Left colon (tissue), 2 donors: Measurements from ENCODE around the gene HTR6. TPM values are rescaled to one million over a fixed set of nuclear protein-coding genes. Genes with fewer than 3 reads are reported as not detected.
"Not testable (repeated sequence)": the region's sequence is repeated elsewhere in the genome, so short reads cannot be mapped to it uniquely, and the experiment has no call there.

Experiments
- ATAC-seq: fragments of 200-7000 bp; cut with Tn5 transposase; one replicate; pipeline ENCODE4 v1.9.1; 2020; ENCODE audit warnings: mild to moderate bottlenecking, moderate library complexity
- DNase-seq, 2 donors: peaks; one replicate each; pipeline ENCODE4 v3.0.0-alpha.2; 2020
- intact Hi-C, 2 donors: fragments of 100-400 bp; cut with DNase I in 1 of 2; cut with micrococcal nuclease in 1 of 2; formaldehyde crosslinking; loops; one replicate each; pipeline versions ENCODE4 v1.11.2 to v1.14.0; 2022; cut with DNase I, micrococcal nuclease
- total RNA-seq, 2 donors: library from RNA; stranded (reverse); fragmentation: NEBNext Ultra II Directional; extraction: Animal tissue kit (Norgen Biotek cat#: 25700); gene quantifications; one replicate each; pipeline ENCODE4 v1.2.1, GENCODE V29; 2021
- donor health status: DM: no; HTN: no; CAD: no.
- donor health status: DM: yes; HTN: yes; CAD: no.

HTR6 gene
- total RNA-seq, 2 donors from 2014 or later = not detected

DNA sequence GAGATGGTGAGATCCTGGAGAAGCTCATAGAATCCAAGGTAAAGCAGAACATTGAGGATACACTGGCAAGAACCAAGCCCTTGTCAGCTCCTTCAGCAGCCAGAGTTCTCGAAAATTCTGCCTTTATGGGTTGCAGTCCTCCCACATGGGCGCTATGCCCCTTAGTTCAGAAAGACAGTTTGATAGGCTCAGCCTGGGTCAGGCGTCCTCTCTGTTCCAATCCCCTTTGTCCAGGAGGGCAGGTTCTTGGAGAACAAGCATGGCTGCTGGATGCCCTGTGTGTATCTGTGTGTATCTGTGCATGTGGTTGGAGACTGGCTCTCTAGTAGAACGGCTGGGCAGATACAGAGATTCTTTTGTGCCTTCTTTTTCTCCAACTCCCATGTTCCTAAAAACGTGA lies 28.6 kb upstream of the HTR6 start:
- DNase-seq (no peak), ATAC-seq (no peak)
- intact Hi-C loops = no loop called here

GRCh38 chr1:19636749-19637148 lies 27.9 kb upstream of the HTR6 start:
- intact Hi-C loops, ATAC-seq, DNase-seq: not testable (repeated sequence)

GRCh38 chr1:19637606-19638005 lies 27.1 kb upstream of the HTR6 start:
- intact Hi-C loops = no loop called here
- ATAC-seq (no peak), DNase-seq (no peak)

GRCh38 chr1:19639228-19639627 lies 25.4 kb upstream of the HTR6 start:
- DNase-seq, intact Hi-C loops, ATAC-seq: not testable (repeated sequence)

DNA sequence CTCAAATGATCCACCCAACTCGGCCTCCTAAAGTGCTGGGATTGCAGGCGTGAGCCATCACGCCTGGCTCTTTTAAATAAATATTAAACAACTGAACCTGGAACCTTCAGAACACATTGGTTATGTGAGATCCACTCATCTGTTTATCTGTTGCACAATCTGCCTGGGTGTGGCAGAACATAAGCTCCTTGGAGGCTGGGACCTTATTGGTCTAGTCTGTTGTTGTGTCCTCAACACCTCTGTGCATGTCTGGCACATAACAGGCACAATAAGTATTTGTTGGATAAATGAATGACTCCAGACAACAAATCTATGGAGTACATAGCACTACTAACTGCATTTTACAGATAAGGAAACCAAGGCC lies 24.7 kb upstream of the HTR6 start:
- intact Hi-C loops = no loop called here
- DNase-seq (peak in 1 of 2 donors; percentile 66), ATAC-seq (peak; percentile 33)

- peak; percentile 63 for ATAC-seq
- intact Hi-C loops = no loop called here
- peak; percentile 72 to 90 for DNase-seq
Observed at GRCh38 chr1:19640363-19641316, 24.0 kb upstream of the HTR6 start.

GRCh38 chr1:19643121-19643520 lies 21.6 kb upstream of the HTR6 start:
- intact Hi-C loops = no loop called here
- peak; percentile 55 for ATAC-seq
- peak; percentile 82 to 93 for DNase-seq

DNA sequence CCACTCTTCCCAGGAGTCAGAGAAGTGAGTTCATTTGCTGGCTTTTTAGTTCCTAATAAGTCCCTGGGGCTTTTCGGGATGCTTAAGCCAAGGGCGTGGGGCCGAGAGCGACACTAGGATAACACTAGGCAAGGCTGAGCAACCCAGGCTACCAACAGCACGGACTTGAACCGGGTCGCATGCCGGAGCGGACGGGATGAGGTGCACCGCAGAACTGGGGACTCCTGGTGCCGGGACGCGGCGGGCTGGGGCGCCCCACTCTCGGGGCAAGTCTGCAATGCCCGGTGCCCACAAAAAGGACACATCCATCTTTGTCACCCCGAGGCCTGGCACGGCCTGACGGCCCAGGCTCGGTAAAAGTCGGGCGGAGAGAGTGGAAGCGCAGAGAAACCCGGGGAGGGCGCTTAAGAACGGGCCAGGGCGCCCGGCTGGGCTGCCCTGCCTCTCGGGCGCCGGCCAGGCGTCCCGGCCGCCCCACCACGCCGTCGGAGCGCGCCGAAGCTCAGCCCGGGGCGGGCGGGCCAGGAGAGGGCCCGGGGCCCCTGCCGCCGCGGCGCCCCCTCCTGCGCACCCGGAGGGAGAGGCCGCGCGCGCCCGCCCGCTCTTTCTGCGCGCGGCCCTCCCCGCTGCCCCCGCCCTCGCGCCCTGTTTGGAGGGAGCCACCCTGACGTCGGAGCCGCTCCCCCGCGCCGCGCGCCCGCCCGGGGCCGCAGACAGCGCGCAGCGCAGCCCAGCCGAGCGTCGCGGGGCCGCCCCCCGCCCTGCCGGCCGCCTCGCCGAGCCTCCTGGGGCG lies 20.9 kb upstream of the HTR6 start, which contains the start of gene NBL1:
TSS of gene NBL1 (plus strand) at position 710 of the 793 bp plus-strand sequence. CDS start 10,720 bp downstream, outside the sequence.
- intact Hi-C loops = no loop called here
- ATAC-seq (peak; percentile 35), DNase-seq (peak; percentile 79 to 86)

- intact Hi-C loops = no loop called here
- ATAC-seq = no peak
- no peak for DNase-seq
Observed at GRCh38 chr1:19644395-19644680, 20.3 kb upstream of the HTR6 start.

DNA sequence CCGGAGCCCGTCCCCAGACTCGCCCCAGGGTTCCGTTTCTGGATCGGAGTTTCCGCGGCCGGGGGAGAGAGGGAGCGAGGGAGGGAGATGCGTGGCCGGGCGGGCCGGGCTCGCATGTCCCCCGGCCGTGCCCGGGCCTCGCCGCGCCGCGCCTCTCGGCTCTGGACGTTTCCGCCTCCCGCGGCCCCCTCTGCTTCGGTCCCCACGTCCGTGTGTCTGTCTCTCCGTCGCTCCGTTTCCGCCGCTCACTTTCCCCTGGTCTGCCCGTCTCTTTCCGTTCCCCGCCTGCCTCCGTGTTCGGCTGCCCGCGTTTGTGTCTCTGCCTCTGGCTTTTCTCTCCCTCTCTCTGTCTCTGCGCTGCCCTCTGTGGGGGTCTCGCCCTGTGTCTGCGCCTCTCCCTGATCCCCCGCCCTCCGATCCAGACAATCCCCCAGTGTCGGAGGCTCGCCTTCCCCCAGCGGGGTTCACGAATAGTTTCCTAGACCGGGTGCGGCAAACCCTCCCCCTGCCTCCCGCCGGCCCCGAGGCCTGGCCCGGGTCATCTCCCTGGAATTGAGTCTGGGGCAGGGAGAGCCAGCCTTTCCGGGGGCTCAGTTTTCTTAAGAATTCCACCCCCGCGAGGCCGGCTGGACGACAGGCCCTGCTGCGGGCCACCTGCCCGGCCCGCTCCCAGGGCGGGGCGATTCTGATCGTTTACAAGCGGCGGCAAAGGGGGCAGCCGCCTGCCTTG lies 19.8 kb upstream of the HTR6 start:
- intact Hi-C loops = loop anchor here in 1 of 2 donors (5.0 kb wide), 1 partner anchor 163 kb away; no protein-coding TSS in a partner anchor
- ATAC-seq (peak; percentile 29), DNase-seq (peak in 1 of 2 donors; percentile 71)

DNA sequence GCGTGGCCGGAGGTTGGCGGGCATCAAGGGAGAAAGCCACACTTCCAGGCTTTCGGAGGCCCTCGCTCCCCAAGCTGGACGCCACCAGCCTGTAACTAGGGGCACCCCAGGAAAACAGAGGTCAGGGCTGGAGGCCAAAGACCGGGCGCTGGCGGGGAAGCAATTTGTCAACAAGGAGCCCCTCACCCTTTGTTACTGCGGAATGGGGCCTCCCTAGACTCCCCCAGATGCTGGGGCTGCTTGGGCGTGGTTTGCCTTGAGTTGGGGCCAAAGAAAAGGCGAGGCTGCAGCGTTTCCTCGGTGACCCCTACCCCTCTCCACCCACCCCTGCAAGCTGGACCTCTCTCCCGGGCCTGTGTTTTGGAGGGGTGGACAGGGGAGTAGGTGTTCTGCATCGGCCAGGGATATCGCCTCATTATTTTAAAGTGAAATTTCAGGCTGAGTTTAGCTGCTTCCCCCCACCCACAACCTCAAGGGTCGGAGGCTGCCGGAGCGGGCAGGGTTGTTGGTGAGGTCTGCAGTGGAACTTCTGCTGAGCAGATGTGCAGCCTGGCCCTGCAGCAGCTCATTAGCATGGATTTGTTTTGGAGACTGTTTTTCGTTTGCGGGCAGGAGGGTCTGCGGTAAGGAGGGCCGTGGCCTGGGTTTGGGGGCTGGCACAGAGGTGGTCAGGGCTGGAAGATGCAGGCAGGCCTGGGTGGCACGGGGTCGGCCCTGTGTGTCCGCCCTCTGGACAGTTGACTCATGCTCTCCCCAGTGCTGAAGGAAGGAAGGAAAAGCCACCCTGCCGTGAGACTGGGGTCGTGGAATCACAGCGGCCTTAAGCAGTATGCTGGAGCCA lies 19.0 kb upstream of the HTR6 start:
- intact Hi-C loops = loop anchor here in 1 of 2 donors (5.0 kb wide), 1 partner anchor 163 kb away; no protein-coding TSS in a partner anchor
- ATAC-seq (peak; percentile 12), DNase-seq (peak in 1 of 2 donors; percentile 52)

- ATAC-seq (peak; percentile 64), DNase-seq (peak; percentile 91)
- intact Hi-C loops = loop anchor here in 1 of 2 donors (5.0 kb wide), 1 partner anchor 164 kb away; no protein-coding TSS in a partner anchor
Observed at GRCh38 chr1:19646377-19647319, 18.0 kb upstream of the HTR6 start.

GRCh38 chr1:19647643-19648042 lies 17.0 kb upstream of the HTR6 start:
- DNase-seq (peak; percentile 67 to 76), ATAC-seq (peak; percentile 15)
- intact Hi-C loops = loop anchor here in 1 of 2 donors (5.0 kb wide), 1 partner anchor 165 kb away; no protein-coding TSS in a partner anchor

GRCh38 chr1:19648239-19648638 lies 16.4 kb upstream of the HTR6 start:
- intact Hi-C loops = loop anchor here in 1 of 2 donors (5.0 kb wide), 1 partner anchor 166 kb away; no protein-coding TSS in a partner anchor
- ATAC-seq = no peak
- no peak for DNase-seq

GRCh38 chr1:19648689-19649088 lies 16.0 kb upstream of the HTR6 start:
- peak; percentile 85 to 91 for DNase-seq
- ATAC-seq = peak; percentile 37
- intact Hi-C loops = loop anchor here in 1 of 2 donors (5.0 kb wide), 1 partner anchor 166 kb away; no protein-coding TSS in a partner anchor

GRCh38 chr1:19650416-19651140 lies 14.1 kb upstream of the HTR6 start:
- DNase-seq = no peak
- ATAC-seq = no peak
- intact Hi-C loops = loop anchor here (5.0 kb wide), 2 partner anchors 303 to 308 kb away; no protein-coding TSS in a partner anchor
